Esophagus muscularis mucosa (tissue), 4 donors: ENCODE results near the gene PRDM1. TPM values are rescaled to one million over a fixed set of nuclear protein-coding genes. Genes with fewer than 3 reads are reported as not detected.

Experiments used
- DNase-seq: peaks from one replicate; pipeline ENCODE4 v3.0.0-alpha.2; 2017; ENCODE audit errors: extremely low spot score
- H3K27ac ChIP-seq, 4 donors: fragments of 200-600 bp; sonication (generic); replicated peaks in 1 of 4; 1 replicate in 3 of 4; 2 replicates in 1 of 4; pipeline ENCODE4 v1.5.1; 2016 to 2019; ENCODE audit warnings: mild to moderate bottlenecking in 1 of 4
- H3K27me3 ChIP-seq, 4 donors: fragments of 200-600 bp; sonication (generic); one replicate each; pipeline versions ENCODE4 v1.5.1 to v1.6.0; 2016 to 2019
- H3K36me3 ChIP-seq, 4 donors: fragments of 200-600 bp; sonication (generic); one replicate each; pipeline ENCODE4 v1.5.1; 2016 to 2019
- H3K4me1 ChIP-seq, 4 donors: fragments of 200-600 bp; sonication (generic); one replicate each; pipeline ENCODE4 v1.5.1; 2016 to 2019
- H3K4me3 ChIP-seq, 4 donors: fragments of 200-600 bp; sonication (generic); 1 replicate in 2 of 4; 2 replicates in 2 of 4; pipeline ENCODE4 v1.5.1; 2016 to 2019; ENCODE audit warnings: mild to moderate bottlenecking in 4 of 4, moderate library complexity in 1 of 4
- H3K9me3 ChIP-seq, 4 donors: fragments of 200-600 bp; sonication (generic); 1 replicate in 3 of 4; 2 replicates in 1 of 4; pipeline ENCODE4 v1.5.1; 2016 to 2019
- CTCF ChIP-seq, 3 experiments: fragments of 200-600 bp in 2 of 3; fragments of 450-650 bp in 1 of 3; sonication (generic) in 2 of 3; IDR thresholded peaks; one replicate each; pipeline ENCODE4 v1.5.1; 2017 to 2019; ENCODE audit warnings: antibody characterized with exemption in 3 of 3, mild to moderate bottlenecking in 2 of 3, moderate library complexity in 1 of 3
- EP300 ChIP-seq: sonication (generic); formaldehyde crosslinking; IDR thresholded peaks from one replicate; pipeline ENCODE4 v1.6.1; 2017; ENCODE audit warnings: antibody characterized with exemption
- POLR2A ChIP-seq: fragments of 450-650 bp; IDR thresholded peaks from one replicate; pipeline ENCODE4 v1.6.1; 2017; ENCODE audit warnings: antibody characterized with exemption, moderate library complexity, mild to moderate bottlenecking, low read depth
- POLR2AphosphoS5 ChIP-seq, 2 donors: sonication (generic); formaldehyde crosslinking; IDR thresholded peaks; one replicate each; pipeline ENCODE4 v1.6.1; 2017; ENCODE audit warnings: antibody characterized with exemption in 2 of 2
- WGBS: methylation state at CpG from one replicate; pipeline ENCODE4 v1.1.5; 2018; 5-methylcytosine and 5-hydroxymethylcytosine counted together
- intact Hi-C: fragments of 100-400 bp; cut with DNase I; formaldehyde crosslinking; loops from one replicate; pipeline ENCODE4 v1.15.1; 2023
- total RNA-seq, 4 donors: library from RNA; depleted of rRNA; stranded (reverse); fragments of >200 nt; gene quantifications; one replicate each; pipeline versions ENCODE4 v1.1.0 to v1.2.1, GENCODE V29; 2016

Gene PRDM1
- total RNA-seq, 4 donors from 2014 or later, result 1.8 to 5.1 (median 2.3) TPM

DNA sequence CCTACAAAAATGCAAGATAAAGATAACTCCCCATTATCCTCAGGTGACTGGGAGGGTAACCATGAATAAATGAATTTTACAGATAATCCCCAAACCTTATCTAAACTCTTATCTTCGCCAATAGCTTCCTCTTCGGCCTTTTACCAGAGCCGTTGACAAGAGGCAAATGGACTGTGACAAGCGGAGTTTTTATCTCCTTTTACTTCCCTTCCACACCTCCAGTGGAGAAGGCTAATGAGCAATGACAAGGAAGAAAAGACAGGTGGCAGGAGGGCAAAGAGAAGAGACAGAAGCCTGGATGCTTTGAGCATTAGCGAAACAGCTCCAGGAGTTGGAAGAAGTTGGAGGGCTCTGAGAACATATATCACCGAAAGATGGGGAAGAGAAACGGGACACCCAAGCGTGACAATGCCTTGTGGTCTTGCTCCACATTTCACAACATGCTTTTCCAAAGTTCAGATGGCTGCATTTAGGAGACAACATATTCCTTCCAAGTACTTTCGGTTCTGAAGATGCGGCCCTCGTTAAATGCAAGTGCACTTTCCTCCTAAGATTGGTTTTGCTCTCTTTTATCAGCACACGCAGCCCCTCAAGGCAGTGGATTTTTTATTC is 69.2 kb downstream of the PRDM1 start:
- no peaks in the 10 kb centered on the region for H3K9me3 ChIP-seq
- intact Hi-C loops, result no loop called here
- peaks cover 0 to 5% (median 0%) of the 10 kb centered on the region in 4 donors for H3K27me3 ChIP-seq
- H3K36me3 ChIP-seq, result no peaks in the 10 kb centered on the region
- H3K4me3 ChIP-seq, result no peak overlapping the region
- DNase-seq, result no peak
- H3K4me1 ChIP-seq, result no peaks in the 10 kb centered on the region
- 90% methylated on average over 12 of the region's 12 CpGs for WGBS
- no peak for TF ChIP-seq CTCF (IDR thresholded peaks at IDR 0.05)
- TF ChIP-seq EP300, result no peak
- no peak for TF ChIP-seq POLR2A
- no peak for TF ChIP-seq POLR2AphosphoS5 (IDR thresholded peaks at IDR 0.05)
- H3K27ac ChIP-seq, result no peak overlapping the region

- intact Hi-C loops, result no loop called here
- Histone ChIP-seq H3K27me3 (peaks cover 0 to 5% (median 0%) of the 10 kb centered on the region in 4 donors), H3K9me3 (no peaks in the 10 kb centered on the region), H3K36me3 (no peaks in the 10 kb centered on the region), H3K4me1 (no peaks in the 10 kb centered on the region), H3K4me3 (no peak overlapping the region), H3K27ac (no peak overlapping the region)
- WGBS, result 80% methylated on average over 3 of the region's 3 CpGs
- DNase-seq, result no peak
- TF ChIP-seq POLR2AphosphoS5 (IDR thresholded peaks at IDR 0.05) (no peak), EP300 (no peak), CTCF (IDR thresholded peaks at IDR 0.05) (no peak), POLR2A (no peak)
Observed at GRCh38 chr6:106156413-106156812, 70.3 kb downstream of the PRDM1 start.

GRCh38 chr6:106156863-106157262 is 70.7 kb downstream of the PRDM1 start:
- Histone ChIP-seq H3K4me3 (no peak overlapping the region), H3K4me1 (no peaks in the 10 kb centered on the region), H3K27me3 (peaks cover 0 to 5% (median 0%) of the 10 kb centered on the region in 4 donors), H3K9me3 (no peaks in the 10 kb centered on the region), H3K27ac (no peak overlapping the region), H3K36me3 (no peaks in the 10 kb centered on the region)
- WGBS, result 61% methylated on average over 3 of the region's 3 CpGs
- intact Hi-C loops, result no loop called here
- TF ChIP-seq POLR2A (no peak), EP300 (no peak), POLR2AphosphoS5 (IDR thresholded peaks at IDR 0.05) (no peak), CTCF (IDR thresholded peaks at IDR 0.05) (no peak)
- no peak for DNase-seq

DNA sequence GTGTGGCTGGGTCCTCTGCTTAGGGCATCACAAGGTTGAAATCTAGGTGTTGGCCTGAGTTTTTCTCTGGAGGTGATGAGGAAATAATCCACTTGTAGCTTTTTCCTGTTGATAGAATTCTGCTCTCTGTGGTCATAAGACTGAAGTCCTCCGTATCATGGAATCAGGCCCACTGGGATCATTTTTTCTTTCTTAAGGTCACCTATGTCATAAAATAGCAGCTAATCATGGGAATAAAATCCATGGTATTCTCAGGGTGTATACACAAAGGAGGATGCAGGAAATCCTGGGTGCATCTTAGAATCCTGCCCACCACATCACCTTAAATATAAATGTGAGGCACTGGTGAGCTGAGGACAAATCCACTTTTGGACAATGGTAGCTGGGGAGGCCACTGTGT is 72.7 kb downstream of the PRDM1 start:
- 85% methylated on average over 1 of the region's 1 CpG for WGBS
- H3K27ac ChIP-seq, result no peak overlapping the region
- H3K36me3 ChIP-seq, result no peaks in the 10 kb centered on the region
- H3K9me3 ChIP-seq, result no peaks in the 10 kb centered on the region
- peaks cover 0 to 6% (median 0%) of the 10 kb centered on the region in 4 donors for H3K4me1 ChIP-seq
- TF ChIP-seq CTCF (IDR thresholded peaks at IDR 0.05), result no peak
- no peak for TF ChIP-seq POLR2AphosphoS5 (IDR thresholded peaks at IDR 0.05)
- no peak for TF ChIP-seq POLR2A
- no peak for TF ChIP-seq EP300
- H3K4me3 ChIP-seq, result no peak overlapping the region
- peaks cover 0 to 5% (median 0%) of the 10 kb centered on the region in 4 donors for H3K27me3 ChIP-seq
- intact Hi-C loops, result no loop called here
- no peak for DNase-seq

Other genes starting within 250 kb of the PRDM1 start
- gene ATG5, start 239.4 kb downstream of the PRDM1 start, total RNA-seq, result 10 to 100 TPM; 25.3 to 47.8 (median 35.2) TPM